Upper lobe of left lung (tissue), 6 donors: Measurements from ENCODE around the gene CFTR. TPM values are rescaled to one million over a fixed set of nuclear protein-coding genes. Genes with fewer than 3 reads are reported as not detected.

Experiments used
- ATAC-seq, 2 donors: fragments of 200-7000 bp; cut with Tn5 transposase; one replicate each; pipeline ENCODE4 v1.9.1; 2022; ENCODE audit warnings: mild to moderate bottlenecking in 2 of 2, moderate library complexity in 2 of 2; ENCODE audit not compliant: low FRiP score in 2 of 2
- DNase-seq, 2 donors: peaks; one replicate each; pipeline ENCODE4 v3.0.0-alpha.2; 2019 to 2020
- H3K27ac ChIP-seq, 4 donors: fragments of 200-600 bp; sonication (generic); one replicate each; pipeline ENCODE4 v1.5.1; 2016 to 2019
- H3K27me3 ChIP-seq, 4 donors: fragments of 200-600 bp; sonication (generic); one replicate each; pipeline ENCODE4 v1.5.1; 2017 to 2019
- H3K36me3 ChIP-seq, 4 donors: fragments of 200-600 bp; sonication (generic); one replicate each; pipeline ENCODE4 v1.5.1; 2016 to 2019
- H3K4me1 ChIP-seq, 4 donors: fragments of 200-600 bp; sonication (generic); one replicate each; pipeline ENCODE4 v1.5.1; 2018 to 2019
- H3K4me3 ChIP-seq, 4 donors: fragments of 200-600 bp; sonication (generic); one replicate each; pipeline ENCODE4 v1.5.1; 2017 to 2019; ENCODE audit warnings: mild to moderate bottlenecking in 2 of 4, moderate library complexity in 1 of 4
- H3K9me3 ChIP-seq, 4 donors: fragments of 200-600 bp; sonication (generic); one replicate each; pipeline ENCODE4 v1.5.1; 2018 to 2019
- CTCF ChIP-seq, 6 experiments: fragments of 450-650 bp in 4 of 6; fragments of 200-600 bp in 2 of 6; sonication (generic) in 2 of 6; IDR thresholded peaks; one replicate each; pipeline ENCODE4 v1.5.1; 2016 to 2019; ENCODE audit warnings: antibody characterized with exemption in 6 of 6
- EP300 ChIP-seq, 4 donors: sonication (generic); formaldehyde crosslinking; IDR thresholded peaks; one replicate each; pipeline ENCODE4 v1.5.1; 2017; ENCODE audit warnings: antibody characterized with exemption in 4 of 4, control low read depth in 2 of 4
- POLR2A ChIP-seq, 4 donors: fragments of 450-650 bp; IDR thresholded peaks; one replicate each; pipeline ENCODE4 v1.5.1; 2016 to 2017; ENCODE audit warnings: antibody characterized with exemption in 4 of 4, mild to moderate bottlenecking in 2 of 4
- POLR2AphosphoS5 ChIP-seq, 2 donors: sonication (generic); formaldehyde crosslinking; IDR thresholded peaks; one replicate each; pipeline ENCODE4 v1.5.1; 2017; ENCODE audit warnings: antibody characterized with exemption in 2 of 2
- WGBS, 2 donors: methylation state at CpG; one replicate each; pipeline ENCODE4 v1.1.5; 2017 to 2018; 5-methylcytosine and 5-hydroxymethylcytosine counted together
- total RNA-seq, 6 donors: library from RNA; depleted of rRNA in 4 of 6; stranded (reverse); fragments of >200 nt in 4 of 6; gene quantifications; one replicate each; pipeline versions ENCODE4 v1.1.0 to v1.2.1, GENCODE V29; 2016 to 2021
- donor health status: DM: no; HTN: no; CAD: no; lungs with moderate emphysema.
- donor health status: DM: no; HTN: yes; CAD: no; lungs with severe emphysema.

The CFTR gene
- total RNA-seq, 6 donors from 2014 or later, result 4.2 to 36.7 (median 24.8) TPM

- no peaks in the 10 kb centered on the region for H3K27me3 ChIP-seq
- 68 to 72% methylated on average over 4 of the region's 4 CpGs for WGBS, 2 donors
- H3K9me3 ChIP-seq, result no peaks in the 10 kb centered on the region
- H3K4me3 ChIP-seq, result no peak overlapping the region
- no peak for ATAC-seq
- H3K36me3 ChIP-seq, result no peaks in the 10 kb centered on the region
- no peak overlapping the region for H3K27ac ChIP-seq
- TF ChIP-seq CTCF (IDR thresholded peaks at IDR 0.05) (no peak), POLR2AphosphoS5 (IDR thresholded peaks at IDR 0.05) (no peak), POLR2A (IDR thresholded peaks at IDR 0.05) (no peak), EP300 (IDR thresholded peaks at IDR 0.05) (no peak)
- H3K4me1 ChIP-seq, result no peaks in the 10 kb centered on the region
- no peak for DNase-seq
Measured at GRCh38 chr7:117623606-117624005, 143.8 kb downstream of the CFTR start.

GRCh38 chr7:117630501-117630900, 150.7 kb downstream of the CFTR start:
- no peak for DNase-seq
- no peak overlapping the region for H3K27ac ChIP-seq
- H3K27me3 ChIP-seq, result no peaks in the 10 kb centered on the region
- H3K9me3 ChIP-seq, result no peaks in the 10 kb centered on the region
- no peak for ATAC-seq
- H3K36me3 ChIP-seq, result no peaks in the 10 kb centered on the region
- no peaks in the 10 kb centered on the region for H3K4me1 ChIP-seq
- 76 to 86% methylated on average over 4 of the region's 4 CpGs for WGBS, 2 donors
- TF ChIP-seq CTCF (IDR thresholded peaks at IDR 0.05) (no peak), POLR2AphosphoS5 (IDR thresholded peaks at IDR 0.05) (no peak), EP300 (IDR thresholded peaks at IDR 0.05) (no peak), POLR2A (IDR thresholded peaks at IDR 0.05) (no peak)
- H3K4me3 ChIP-seq, result no peak overlapping the region

GRCh38 chr7:117630907-117631564, 151.2 kb downstream of the CFTR start:
- H3K4me3 ChIP-seq, result no peak overlapping the region
- TF ChIP-seq CTCF (IDR thresholded peaks at IDR 0.05) (no peak), POLR2AphosphoS5 (IDR thresholded peaks at IDR 0.05) (no peak), EP300 (IDR thresholded peaks at IDR 0.05) (no peak), POLR2A (IDR thresholded peaks at IDR 0.05) (no peak)
- no peaks in the 10 kb centered on the region for H3K36me3 ChIP-seq
- 88 to 97% methylated on average over 1 of the region's 1 CpG for WGBS, 2 donors
- H3K27ac ChIP-seq, result no peak overlapping the region
- no peaks in the 10 kb centered on the region for H3K4me1 ChIP-seq
- H3K27me3 ChIP-seq, result no peaks in the 10 kb centered on the region
- DNase-seq (no peak), ATAC-seq (no peak)
- no peaks in the 10 kb centered on the region for H3K9me3 ChIP-seq

- TF ChIP-seq EP300 (IDR thresholded peaks at IDR 0.05), result no peak
- TF ChIP-seq POLR2AphosphoS5 (IDR thresholded peaks at IDR 0.05), result no peak
- TF ChIP-seq CTCF (IDR thresholded peaks at IDR 0.05), result no peak
- no peak for TF ChIP-seq POLR2A (IDR thresholded peaks at IDR 0.05)
- no peak overlapping the region for H3K4me3 ChIP-seq
- DNase-seq (no peak), ATAC-seq (no peak)
- no peaks in the 10 kb centered on the region for H3K36me3 ChIP-seq
- H3K27me3 ChIP-seq, result no peaks in the 10 kb centered on the region
- H3K4me1 ChIP-seq, result no peaks in the 10 kb centered on the region
- 90 to 95% methylated on average over 3 of the region's 3 CpGs for WGBS, 2 donors
- H3K27ac ChIP-seq, result no peak overlapping the region
- no peaks in the 10 kb centered on the region for H3K9me3 ChIP-seq
Measured at GRCh38 chr7:117631652-117632051, 151.8 kb downstream of the CFTR start.

GRCh38 chr7:117637937-117638336, 158.1 kb downstream of the CFTR start:
- no peaks in the 10 kb centered on the region for H3K36me3 ChIP-seq
- no peaks in the 10 kb centered on the region for H3K27me3 ChIP-seq
- H3K9me3 ChIP-seq, result no peaks in the 10 kb centered on the region
- no peak for TF ChIP-seq CTCF (IDR thresholded peaks at IDR 0.05)
- TF ChIP-seq EP300 (IDR thresholded peaks at IDR 0.05), result no peak
- TF ChIP-seq POLR2AphosphoS5 (IDR thresholded peaks at IDR 0.05), result no peak
- TF ChIP-seq POLR2A (IDR thresholded peaks at IDR 0.05), result no peak
- no peaks in the 10 kb centered on the region for H3K4me1 ChIP-seq
- 84 to 87% methylated on average over 2 of the region's 2 CpGs for WGBS, 2 donors
- no peak overlapping the region for H3K27ac ChIP-seq
- DNase-seq (no peak), ATAC-seq (no peak)
- no peak overlapping the region for H3K4me3 ChIP-seq
